SU-DHL-6 (cell line): Measurements from ENCODE around the gene CS.

Experiments
- CTCF ChIP-seq: fragments of 200-600 bp; sonication (generic); IDR thresholded peaks from one replicate; pipeline ENCODE4 v1.5.1; 2017; ENCODE audit warnings: antibody characterized with exemption, mild to moderate bottlenecking, low read length, moderate library complexity; ENCODE audit not compliant: insufficient read depth, poor library complexity, severe bottlenecking
- EZH2phosphoT487 ChIP-seq: fragments of 200-600 bp; sonication (generic), shearing (Covaris generic); conservative IDR thresholded peaks from 2 replicates; pipeline ENCODE4 v1.6.1; 2018; ENCODE audit warnings: mild to moderate bottlenecking, antibody characterized with exemption, low read length, moderate library complexity, mixed read lengths

- TF ChIP-seq CTCF (no peak), EZH2phosphoT487 (no peak)
Measured at GRCh38 chr12:56337753-56338251, 37.7 kb upstream of the CS start.
